GM18951 (cell line): ENCODE results near the gene UTF1.

Experiments used
- POLR2A ChIP-seq: IDR thresholded peaks from 4 replicates; pipeline ENCODE4 v1.6.1; 2011; ENCODE audit warnings: mild to moderate bottlenecking; ENCODE audit not compliant: insufficient read length, insufficient read depth; ENCODE audit errors: extremely low read depth
- in situ Hi-C: fragments of 300-500 bp; cut with MboI; formaldehyde crosslinking; loops from one replicate; pipeline ENCODE4 v1.12.0; 2022; ENCODE audit warnings: low sequenced_read_pairs, mixed read lengths, inconsistent platforms; ENCODE audit not compliant: unreplicated experiment

The UTF1 gene

GRCh38 chr10:133189256-133189655, 40.8 kb upstream of the UTF1 start:
- TF ChIP-seq POLR2A, result no peak
- in situ Hi-C loops, result no loop called here

- TF ChIP-seq POLR2A, result no peak
- in situ Hi-C loops, result no loop called here
Measured at GRCh38 chr10:133189726-133190125, 40.3 kb upstream of the UTF1 start.

GRCh38 chr10:133190225-133190624, 39.8 kb upstream of the UTF1 start:
- TF ChIP-seq POLR2A, result no peak
- in situ Hi-C loops, result no loop called here

GRCh38 chr10:133191651-133192050, 38.4 kb upstream of the UTF1 start:
- no peak for TF ChIP-seq POLR2A
- in situ Hi-C loops, result no loop called here

GRCh38 chr10:133194151-133194550, 35.9 kb upstream of the UTF1 start:
- no peak for TF ChIP-seq POLR2A
- in situ Hi-C loops, result no loop called here

GRCh38 chr10:133195096-133195495, 34.9 kb upstream of the UTF1 start:
- in situ Hi-C loops, result no loop called here
- TF ChIP-seq POLR2A, result no peak

- no peak for TF ChIP-seq POLR2A
- in situ Hi-C loops, result no loop called here
Measured at GRCh38 chr10:133195611-133196010, 34.4 kb upstream of the UTF1 start.

GRCh38 chr10:133196221-133196915, 33.6 kb upstream of the UTF1 start:
- in situ Hi-C loops, result no loop called here

GRCh38 chr10:133196936-133197758, 32.9 kb upstream of the UTF1 start:
- no peak for TF ChIP-seq POLR2A
- in situ Hi-C loops, result no loop called here

More at GRCh38 chr10:133196221-133196915, 33.6 kb upstream of the UTF1 start:
- TF ChIP-seq POLR2A, result no peak

GRCh38 chr10:133197786-133198185, 32.2 kb upstream of the UTF1 start:
- no peak for TF ChIP-seq POLR2A
- in situ Hi-C loops, result no loop called here

GRCh38 chr10:133198206-133198605, 31.8 kb upstream of the UTF1 start:
- in situ Hi-C loops, result no loop called here

GRCh38 chr10:133198621-133199487, 31.2 kb upstream of the UTF1 start:
- in situ Hi-C loops, result no loop called here
- no peak for TF ChIP-seq POLR2A

More at GRCh38 chr10:133198206-133198605, 31.8 kb upstream of the UTF1 start:
- TF ChIP-seq POLR2A, result no peak

GRCh38 chr10:133199488-133199885, 30.5 kb upstream of the UTF1 start:
- no peak for TF ChIP-seq POLR2A
- in situ Hi-C loops, result no loop called here
